Colonic mucosa (tissue), 4 donors: ENCODE results near the gene CLN5. TPM values are rescaled to one million over a fixed set of nuclear protein-coding genes. Genes with fewer than 3 reads are reported as not detected.
"Not testable (repeated sequence)": the region's sequence is repeated elsewhere in the genome, so short reads cannot be mapped to it uniquely, and the experiment has no call there.

Source experiments
- DNase-seq: peaks from one replicate; pipeline ENCODE4 v3.0.0-alpha.2; 2020
- H3K27ac ChIP-seq: fragments of 200-600 bp; one replicate; pipeline ENCODE4 v1.8.0; 2021
- H3K27me3 ChIP-seq: fragments of 200-600 bp; one replicate; pipeline ENCODE4 v1.8.0; 2021
- H3K36me3 ChIP-seq: fragments of 200-600 bp; one replicate; pipeline ENCODE4 v1.8.0; 2021
- H3K4me1 ChIP-seq: fragments of 200-600 bp; one replicate; pipeline ENCODE4 v1.8.0; 2021; ENCODE audit warnings: mild to moderate bottlenecking
- H3K4me3 ChIP-seq: fragments of 200-600 bp; one replicate; pipeline ENCODE4 v1.8.0; 2021
- H3K9ac ChIP-seq, 2 donors: one replicate each; pipeline ENCODE4 v1.7.0; 2013; ENCODE audit warnings: control low read depth in 2 of 2, low read depth in 2 of 2, low read length in 2 of 2
- H3K9me3 ChIP-seq: fragments of 200-600 bp; one replicate; pipeline ENCODE4 v1.8.0; 2021
- CTCF ChIP-seq: fragments of 200-600 bp; IDR thresholded peaks from one replicate; pipeline ENCODE4 v1.8.0; 2022; ENCODE audit warnings: antibody characterized with exemption, mild to moderate bottlenecking
- intact Hi-C: fragments of 100-400 bp; cut with DNase I; formaldehyde crosslinking; loops from one replicate; pipeline ENCODE4 v1.14.1; 2022
- total RNA-seq, 2 donors: library from RNA; stranded (reverse); fragmentation: NEBNext Ultra II Directional in 1 of 2; extraction: Animal tissue kit (Norgen Biotek cat#: 25700) in 1 of 2; gene quantifications; one replicate each; pipeline ENCODE4 v1.2.1, GENCODE V29; 2021
- donor health status: healthy.
- donor health status: DM: no; HTN: no; CAD: no.
- donor health status: DM: no; HTN: no; CAD: no.

Gene CLN5
- total RNA-seq, 2 donors from 2014 or later = 21.8 to 26.5 TPM

DNA sequence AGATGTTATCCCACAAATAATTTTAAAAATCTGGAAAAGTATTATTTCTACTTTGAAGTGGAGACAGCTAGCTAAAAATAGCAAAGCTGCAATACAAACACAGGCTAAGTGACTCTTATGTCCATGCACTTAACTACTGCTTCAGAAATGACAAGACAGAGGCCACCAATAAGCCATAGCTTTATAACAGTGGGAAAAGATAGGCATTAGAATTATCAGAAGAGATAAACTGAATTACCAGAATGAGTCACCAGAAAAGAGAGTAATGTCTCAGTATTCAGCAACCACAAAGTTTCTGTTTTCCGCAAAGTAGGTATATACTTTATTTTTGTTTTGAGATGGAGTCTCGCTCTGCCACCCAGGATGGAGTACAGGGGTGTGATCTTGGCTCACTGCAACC is 17.1 kb downstream of the CLN5 start:
- no peaks in the 10 kb centered on the region for H3K9me3 ChIP-seq
- no peak overlapping the region for H3K4me3 ChIP-seq
- no peak for DNase-seq
- peaks cover 4% of the 10 kb centered on the region for H3K36me3 ChIP-seq
- no peak overlapping the region for H3K9ac ChIP-seq
- no peak overlapping the region for H3K27ac ChIP-seq
- TF ChIP-seq CTCF = no peak
- intact Hi-C loops = no loop called here
- H3K27me3 ChIP-seq = no peaks in the 10 kb centered on the region
- no peaks in the 10 kb centered on the region for H3K4me1 ChIP-seq

DNA sequence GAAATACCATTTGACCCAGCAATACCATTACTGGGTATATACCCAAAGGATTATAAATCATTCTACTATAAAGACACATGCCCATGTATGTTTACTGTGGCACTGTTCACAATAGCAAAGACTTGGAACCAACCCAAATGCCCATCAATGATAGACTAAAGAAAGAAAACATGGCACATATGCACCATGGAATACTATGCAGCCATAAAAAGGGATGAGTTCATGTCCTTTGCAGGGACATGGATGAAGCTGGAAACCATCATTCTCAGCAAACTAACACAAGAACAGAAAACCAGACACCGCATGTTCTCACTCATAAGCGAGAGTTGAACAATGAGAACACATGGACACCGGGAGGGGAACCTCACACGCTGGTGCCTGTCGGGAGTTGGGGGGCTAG is 17.8 kb downstream of the CLN5 start:
- H3K27me3 ChIP-seq, H3K36me3 ChIP-seq, intact Hi-C loops, H3K4me3 ChIP-seq, H3K9ac ChIP-seq, H3K27ac ChIP-seq, H3K9me3 ChIP-seq, DNase-seq, H3K4me1 ChIP-seq: not testable (repeated sequence)

DNA sequence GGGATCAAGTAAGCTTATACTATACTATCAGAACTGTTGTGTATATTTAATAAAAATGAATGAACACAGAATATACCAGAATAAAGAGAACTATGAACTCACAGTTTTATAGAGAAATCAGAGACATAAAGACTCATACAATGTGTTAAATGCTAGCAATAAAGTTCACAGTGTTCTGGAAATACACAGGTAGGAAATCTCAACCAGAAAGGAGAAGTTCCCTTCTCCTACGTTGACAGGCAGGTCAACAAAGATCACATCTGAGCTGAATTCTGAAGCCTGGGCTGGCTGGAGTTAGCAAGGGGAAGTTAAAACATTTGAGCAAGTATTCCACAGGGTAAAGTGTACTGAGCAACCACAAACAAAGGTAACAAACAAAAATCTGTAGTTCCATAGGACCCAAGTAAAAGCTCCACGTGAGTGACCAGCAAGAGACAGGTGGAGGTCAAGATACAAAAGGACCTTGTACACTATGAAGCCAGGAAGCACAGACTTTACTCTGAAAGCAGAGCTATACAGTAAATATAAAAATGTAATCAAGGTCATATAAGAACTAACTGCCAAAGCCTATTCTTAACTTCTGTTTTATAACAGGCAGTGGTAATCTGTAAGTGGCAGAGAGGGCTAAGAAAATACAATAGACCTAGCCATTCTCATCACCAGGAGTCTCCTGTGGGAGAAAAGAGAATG is 22.1 kb downstream of the CLN5 start:
- no peak overlapping the region for H3K9ac ChIP-seq
- TF ChIP-seq CTCF = no peak
- no peaks in the 10 kb centered on the region for H3K9me3 ChIP-seq
- peaks cover 11% of the 10 kb centered on the region for H3K36me3 ChIP-seq
- DNase-seq = no peak
- H3K27ac ChIP-seq = peak overlapping the region; percentile 5
- H3K4me3 ChIP-seq = no peak overlapping the region
- H3K4me1 ChIP-seq = no peaks in the 10 kb centered on the region
- H3K27me3 ChIP-seq = no peaks in the 10 kb centered on the region
- intact Hi-C loops = no loop called here

DNA sequence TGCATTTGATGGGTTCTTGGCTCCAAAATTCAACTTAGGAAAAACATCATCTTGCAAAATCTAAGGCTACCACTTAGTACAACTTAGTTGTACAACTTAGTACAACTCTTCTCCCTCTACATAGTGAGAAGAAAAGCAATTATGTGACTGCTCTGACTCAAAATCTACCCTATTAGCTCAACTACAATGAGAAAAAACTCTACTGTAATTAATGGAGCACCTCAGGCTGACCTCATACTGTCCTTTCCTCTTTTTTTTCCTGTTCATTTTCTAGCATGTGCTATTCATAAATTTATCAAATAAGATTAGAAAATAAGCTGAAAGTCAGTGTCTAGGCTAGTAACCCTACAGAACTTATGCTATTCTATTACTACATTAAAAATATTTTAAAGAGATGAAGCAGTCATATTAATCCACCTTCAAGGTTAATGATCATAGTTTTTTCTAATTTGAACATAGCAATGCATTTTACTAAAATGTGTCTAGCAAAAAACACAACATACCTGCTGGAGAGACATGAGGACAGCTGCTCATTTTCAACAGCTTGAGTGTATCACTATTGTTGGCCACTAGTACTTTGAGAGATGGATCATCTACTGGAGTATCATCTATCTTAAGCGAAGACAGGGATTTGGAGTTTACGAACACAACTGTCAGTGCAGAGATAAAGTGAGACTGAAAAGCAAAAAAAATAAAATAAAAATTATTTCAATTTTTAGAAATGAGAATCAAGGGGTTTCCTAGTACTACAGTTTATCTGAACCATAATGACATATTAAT is 23.2 kb downstream of the CLN5 start:
- Histone ChIP-seq H3K27ac (no peak overlapping the region), H3K9me3 (no peaks in the 10 kb centered on the region), H3K36me3 (peaks cover 11% of the 10 kb centered on the region), H3K4me1 (no peaks in the 10 kb centered on the region), H3K9ac (no peak overlapping the region), H3K27me3 (no peaks in the 10 kb centered on the region), H3K4me3 (no peak overlapping the region)
- intact Hi-C loops = no loop called here
- no peak for DNase-seq
- TF ChIP-seq CTCF = no peak

- Histone ChIP-seq H3K27ac (no peak overlapping the region), H3K9me3 (no peaks in the 10 kb centered on the region)
These were observed 24.5 kb downstream of the CLN5 start for GRCh38 chr13:77016251-77016812.

More at GRCh38 chr13:77016251-77016812, 24.5 kb downstream of the CLN5 start:
- H3K4me3 ChIP-seq = no peak overlapping the region
- no peaks in the 10 kb centered on the region for H3K4me1 ChIP-seq
- H3K36me3 ChIP-seq = peaks cover 11% of the 10 kb centered on the region
- no peak for TF ChIP-seq CTCF
- no peak for DNase-seq
- H3K27me3 ChIP-seq = no peaks in the 10 kb centered on the region
- intact Hi-C loops = no loop called here
- no peak overlapping the region for H3K9ac ChIP-seq
